ENCODE results near the gene MTARC2. TPM values are rescaled to one million over a fixed set of nuclear protein-coding genes. Genes with fewer than 3 reads are reported as not detected.

The MTARC2 gene
- total and polyA plus RNA-seq, 2 donors (not counting 1 experiment from before 2014, with no cell fraction given), result 12.6 to 14.5 TPM

GRCh38 chr1:220770245-220770913 lies 22.3 kb downstream of the MTARC2 start:
- H2AFZ ChIP-seq (ENCODE audit: low read length), result no peak overlapping the region
- no peak overlapping the region for H3K4me2 ChIP-seq (ENCODE audit: extremely low read depth, insufficient read depth, low read length)
- H3K9ac ChIP-seq (ENCODE audit: insufficient read depth, low read length), result no peak overlapping the region
- no peak overlapping the region for H3K4me3 ChIP-seq (replicated peaks in 1 of 4; ENCODE audit: control extremely low read depth in 1 of 4, insufficient read depth in 1 of 4, low read depth in 3 of 4, low read length in 4 of 4)
- H3K79me2 ChIP-seq (ENCODE audit: control insufficient read depth, insufficient read depth, low read length), result no peaks in the 10 kb centered on the region
- no peaks in the 10 kb centered on the region for H3K9me3 ChIP-seq (ENCODE audit: control insufficient read depth, insufficient read depth, low read depth, low read length)
- DNase-seq (ENCODE audit: low read depth in 2 of 2), result no peak
- H4K20me1 ChIP-seq (ENCODE audit: control insufficient read depth, extremely low read depth, insufficient read depth, low read length), result no peaks in the 10 kb centered on the region
- H3K4me1 ChIP-seq (ENCODE audit: control insufficient read depth, extremely low read depth, insufficient read depth, low read length), result peaks cover 4% of the 10 kb centered on the region
- TF ChIP-seq CTCF (conservative IDR thresholded peaks at IDR 0.05 in 1 of 2, IDR thresholded peaks at IDR 0.05 in 1 of 2; ENCODE audit: low read depth in 1 of 2, low read length in 2 of 2) (no peak), EZH2 (IDR thresholded peaks at IDR 0.05; ENCODE audit: low read length, missing control alignments) (no peak)
- no peak overlapping the region for H3K27ac ChIP-seq (ENCODE audit: insufficient read depth, low read length)
- no peaks in the 10 kb centered on the region for H3K27me3 ChIP-seq (ENCODE audit: control insufficient read depth, insufficient read depth, low read length)
- no peaks in the 10 kb centered on the region for H3K36me3 ChIP-seq (ENCODE audit: control insufficient read depth, insufficient read depth, low read length)

GRCh38 chr1:220772846-220773245 lies 24.7 kb downstream of the MTARC2 start:
- no peaks in the 10 kb centered on the region for H3K27me3 ChIP-seq (ENCODE audit: control insufficient read depth, insufficient read depth, low read length)
- H3K4me2 ChIP-seq (ENCODE audit: extremely low read depth, insufficient read depth, low read length), result no peak overlapping the region
- no peak overlapping the region for H2AFZ ChIP-seq (ENCODE audit: low read length)
- H3K4me3 ChIP-seq (replicated peaks in 1 of 4; ENCODE audit: control extremely low read depth in 1 of 4, insufficient read depth in 1 of 4, low read depth in 3 of 4, low read length in 4 of 4), result no peak overlapping the region
- TF ChIP-seq EZH2 (IDR thresholded peaks at IDR 0.05; ENCODE audit: low read length, missing control alignments) (no peak), CTCF (conservative IDR thresholded peaks at IDR 0.05 in 1 of 2, IDR thresholded peaks at IDR 0.05 in 1 of 2; ENCODE audit: low read depth in 1 of 2, low read length in 2 of 2) (no peak)
- no peak overlapping the region for H3K27ac ChIP-seq (ENCODE audit: insufficient read depth, low read length)
- no peaks in the 10 kb centered on the region for H3K9me3 ChIP-seq (ENCODE audit: control insufficient read depth, insufficient read depth, low read depth, low read length)
- H3K36me3 ChIP-seq (ENCODE audit: control insufficient read depth, insufficient read depth, low read length), result no peaks in the 10 kb centered on the region
- peaks cover 2% of the 10 kb centered on the region for H3K4me1 ChIP-seq (ENCODE audit: control insufficient read depth, extremely low read depth, insufficient read depth, low read length)
- H3K79me2 ChIP-seq (ENCODE audit: control insufficient read depth, insufficient read depth, low read length), result no peaks in the 10 kb centered on the region
- DNase-seq (ENCODE audit: low read depth in 2 of 2), result no peak
- no peaks in the 10 kb centered on the region for H4K20me1 ChIP-seq (ENCODE audit: control insufficient read depth, extremely low read depth, insufficient read depth, low read length)
- no peak overlapping the region for H3K9ac ChIP-seq (ENCODE audit: insufficient read depth, low read length)

- H3K9me3 ChIP-seq (ENCODE audit: control insufficient read depth, insufficient read depth, low read depth, low read length), result no peaks in the 10 kb centered on the region
Measured at GRCh38 chr1:220775240-220775853, 27.2 kb downstream of the MTARC2 start.

More at GRCh38 chr1:220775240-220775853, 27.2 kb downstream of the MTARC2 start:
- Histone ChIP-seq H4K20me1 (ENCODE audit: control insufficient read depth, extremely low read depth, insufficient read depth, low read length) (no peaks in the 10 kb centered on the region), H3K4me2 (ENCODE audit: extremely low read depth, insufficient read depth, low read length) (no peak overlapping the region), H3K4me3 (replicated peaks in 1 of 4; ENCODE audit: control extremely low read depth in 1 of 4, insufficient read depth in 1 of 4, low read depth in 3 of 4, low read length in 4 of 4) (no peak overlapping the region), H3K27ac (ENCODE audit: insufficient read depth, low read length) (no peak overlapping the region), H3K79me2 (ENCODE audit: control insufficient read depth, insufficient read depth, low read length) (no peaks in the 10 kb centered on the region), H2AFZ (ENCODE audit: low read length) (no peak overlapping the region), H3K36me3 (ENCODE audit: control insufficient read depth, insufficient read depth, low read length) (no peaks in the 10 kb centered on the region), H3K9ac (ENCODE audit: insufficient read depth, low read length) (no peak overlapping the region), H3K4me1 (ENCODE audit: control insufficient read depth, extremely low read depth, insufficient read depth, low read length) (no peaks in the 10 kb centered on the region), H3K27me3 (ENCODE audit: control insufficient read depth, insufficient read depth, low read length) (no peaks in the 10 kb centered on the region)
- TF ChIP-seq EZH2 (IDR thresholded peaks at IDR 0.05; ENCODE audit: low read length, missing control alignments) (no peak), CTCF (conservative IDR thresholded peaks at IDR 0.05 in 1 of 2, IDR thresholded peaks at IDR 0.05 in 1 of 2; ENCODE audit: low read depth in 1 of 2, low read length in 2 of 2) (peak; percentile 72 to 80)
- DNase-seq (ENCODE audit: low read depth in 2 of 2), result peak in 1 of 2 donors; percentile 38
